Measurements from ENCODE around the gene C22orf23.

Gene C22orf23

GRCh38 chr22:37942133-37942532, 11.3 kb downstream of the C22orf23 start:
- no peak for TF ChIP-seq CTCF (IDR thresholded peaks at IDR 0.05; ENCODE audit: control insufficient read depth, insufficient read depth, low read depth, low read length, missing control alignments)
- no peak for DNase-seq (ENCODE audit: low read depth)

GRCh38 chr22:37940698-37941376, 12.6 kb downstream of the C22orf23 start:
- no peak for DNase-seq (ENCODE audit: low read depth)
- no peak overlapping the region for H3K4me3 ChIP-seq (ENCODE audit: control insufficient read depth, low read depth, low read length)

More at GRCh38 chr22:37942133-37942532, 11.3 kb downstream of the C22orf23 start:
- no peak overlapping the region for H3K4me3 ChIP-seq (ENCODE audit: control insufficient read depth, low read depth, low read length)

GRCh38 chr22:37933711-37934376, 19.6 kb downstream of the C22orf23 start:
- no peak overlapping the region for H3K4me3 ChIP-seq (ENCODE audit: control insufficient read depth, low read depth, low read length)
- peak; percentile 97 for TF ChIP-seq CTCF (IDR thresholded peaks at IDR 0.05; ENCODE audit: control insufficient read depth, insufficient read depth, low read depth, low read length, missing control alignments)
- DNase-seq (ENCODE audit: low read depth): peak; percentile 52

More at GRCh38 chr22:37940698-37941376, 12.6 kb downstream of the C22orf23 start:
- no peak for TF ChIP-seq CTCF (IDR thresholded peaks at IDR 0.05; ENCODE audit: control insufficient read depth, insufficient read depth, low read depth, low read length, missing control alignments)

- TF ChIP-seq CTCF (IDR thresholded peaks at IDR 0.05; ENCODE audit: control insufficient read depth, insufficient read depth, low read depth, low read length, missing control alignments): no peak
- DNase-seq (ENCODE audit: low read depth): no peak
- no peak overlapping the region for H3K4me3 ChIP-seq (ENCODE audit: control insufficient read depth, low read depth, low read length)
These were observed 20.4 kb downstream of the C22orf23 start for GRCh38 chr22:37932821-37933578.

GRCh38 chr22:37932401-37932800, 21.0 kb downstream of the C22orf23 start:
- no peak for DNase-seq (ENCODE audit: low read depth)
- H3K4me3 ChIP-seq (ENCODE audit: control insufficient read depth, low read depth, low read length): no peak overlapping the region
- no peak for TF ChIP-seq CTCF (IDR thresholded peaks at IDR 0.05; ENCODE audit: control insufficient read depth, insufficient read depth, low read depth, low read length, missing control alignments)

- no peak for TF ChIP-seq CTCF (IDR thresholded peaks at IDR 0.05; ENCODE audit: control insufficient read depth, insufficient read depth, low read depth, low read length, missing control alignments)
- H3K4me3 ChIP-seq (ENCODE audit: control insufficient read depth, low read depth, low read length): no peak overlapping the region
- no peak for DNase-seq (ENCODE audit: low read depth)
These were observed 21.5 kb downstream of the C22orf23 start for GRCh38 chr22:37931893-37932389.

Measured in AG09309 (cell line).